GM23248 (cell line): ENCODE results near the gene YTHDF2. TPM values are rescaled to one million over a fixed set of nuclear protein-coding genes. Genes with fewer than 3 reads are reported as not detected.

ENCODE experiments used
- DNase-seq: peaks from one replicate; pipeline ENCODE4 v3.0.0-alpha.2; 2015
- H2AFZ ChIP-seq: fragments of 200-600 bp; sonication (generic); 2 replicates; pipeline ENCODE4 v1.6.1; 2016; ENCODE audit warnings: antibody characterized with exemption
- H3F3A ChIP-seq: fragments of 200-600 bp; sonication (generic); 2 replicates; pipeline ENCODE4 v1.6.1; 2016; ENCODE audit warnings: mild to moderate bottlenecking, antibody characterized with exemption, mixed run types; ENCODE audit not compliant: insufficient read depth
- H3K27ac ChIP-seq: fragments of 200-600 bp; sonication (generic); 2 replicates; pipeline ENCODE4 v1.5.1; 2016; ENCODE audit warnings: mild to moderate bottlenecking
- H3K27me3 ChIP-seq: fragments of 200-600 bp; sonication (generic); replicated peaks from 2 replicates; pipeline ENCODE4 v1.6.1; 2016; ENCODE audit warnings: mild to moderate bottlenecking; ENCODE audit not compliant: insufficient read depth
- H3K36me3 ChIP-seq: fragments of 200-600 bp; sonication (generic); 2 replicates; pipeline ENCODE4 v1.6.1; 2016; ENCODE audit warnings: low read depth, mild to moderate bottlenecking
- H3K4me1 ChIP-seq: fragments of 200-600 bp; sonication (generic); 2 replicates; pipeline ENCODE4 v1.6.1; 2016; ENCODE audit warnings: mild to moderate bottlenecking; ENCODE audit not compliant: insufficient read depth
- H3K4me2 ChIP-seq: fragments of 200-600 bp; sonication (generic); one replicate; pipeline ENCODE4 v1.6.1; 2016; ENCODE audit warnings: mild to moderate bottlenecking; ENCODE audit not compliant: unreplicated experiment
- H3K4me3 ChIP-seq: fragments of 200-600 bp; sonication (generic); 2 replicates; pipeline ENCODE4 v1.5.1; 2016; ENCODE audit warnings: mild to moderate bottlenecking
- H3K79me2 ChIP-seq: fragments of 200-600 bp; sonication (generic); 2 replicates; pipeline ENCODE4 v1.6.1; 2016; ENCODE audit warnings: mild to moderate bottlenecking; ENCODE audit not compliant: insufficient read depth
- H3K9ac ChIP-seq: fragments of 200-600 bp; sonication (generic); 2 replicates; pipeline ENCODE4 v1.6.1; 2016; ENCODE audit warnings: mild to moderate bottlenecking
- H3K9me2 ChIP-seq: fragments of 200-600 bp; sonication (generic); 2 replicates; pipeline ENCODE4 v1.6.1; 2016; ENCODE audit warnings: mixed run types, mild to moderate bottlenecking, moderate library complexity; ENCODE audit not compliant: insufficient read depth
- H3K9me3 ChIP-seq: fragments of 200-600 bp; sonication (generic); one replicate; pipeline ENCODE4 v1.6.1; 2017; ENCODE audit warnings: low read depth
- H4K20me1 ChIP-seq: fragments of 200-600 bp; sonication (generic); 2 replicates; pipeline ENCODE4 v1.6.0; 2016; ENCODE audit not compliant: insufficient read depth
- EZH2 ChIP-seq: fragments of 200-600 bp; sonication (generic); IDR thresholded peaks from 2 replicates; pipeline ENCODE4 v1.6.1; 2018; ENCODE audit warnings: antibody characterized with exemption, mild to moderate bottlenecking; ENCODE audit not compliant: insufficient read depth, poor library complexity, severe bottlenecking
- EZH2phosphoT487 ChIP-seq: fragments of 200-600 bp; sonication (generic); IDR thresholded peaks from 2 replicates; pipeline ENCODE4 v1.6.1; 2018; ENCODE audit warnings: antibody characterized with exemption, moderate library complexity, mild to moderate bottlenecking, low read depth; ENCODE audit not compliant: insufficient read depth
- WGBS, 2 experiments: methylation state at CpG; one replicate each; pipeline ENCODE4 v1.1.6; 2015 to 2017; ENCODE audit warnings: low lambda C conversion rate in 2 of 2, low coverage in 1 of 2; ENCODE audit errors: missing lambda C conversion rate in 2 of 2; 5-methylcytosine and 5-hydroxymethylcytosine counted together
- in situ Hi-C: fragments of 300-500 bp; cut with MboI; formaldehyde crosslinking; loops from 2 replicates; pipeline ENCODE4 v1.15.0; 2020
- polyA plus RNA-seq: library from polyadenylated mRNA; unstranded; fragments of >200 nt; fragmentation: Nextera tagmentation; extraction: Ambion mirVana; gene quantifications from 2 replicates; pipeline ENCODE4 v1.2.1, GENCODE V29; 2016
- total RNA-seq: library from RNA; depleted of rRNA; stranded (reverse); fragments of >200 nt; shearing (Covaris generic); gene quantifications from 2 replicates; pipeline ENCODE4 v1.2.3, GENCODE V29; 2014

The YTHDF2 gene
- total and polyA plus RNA-seq, 2 experiments from 2014 or later = 51.9 to 80.2 TPM

- Histone ChIP-seq H3K9me3 (no peaks in the 10 kb centered on the region), H3K4me2 (peak overlapping the region; percentile 89), H3K36me3 (peaks cover 23% of the 10 kb centered on the region), H3K9me2 (no peaks in the 10 kb centered on the region), H3K27me3 (no peaks in the 10 kb centered on the region), H3K79me2 (peaks cover 40% of the 10 kb centered on the region), H2AFZ (peak overlapping the region; percentile 100), H3F3A (peaks cover 25% of the 10 kb centered on the region), H3K27ac (peak overlapping the region; percentile 79), H3K9ac (peak overlapping the region; percentile 94), H3K4me3 (peak overlapping the region; percentile 96), H3K4me1 (peaks cover 31% of the 10 kb centered on the region), H4K20me1 (peaks cover 11% of the 10 kb centered on the region; the same call in 1 of the 2 replicates)
- 19 to 21% methylated on average over 15 of the region's 15 CpGs for WGBS, 2 experiments
- no peak for DNase-seq
- TF ChIP-seq EZH2phosphoT487 (no peak), EZH2 (no peak)
- in situ Hi-C loops = no loop called here
These were observed 735 bp upstream of the YTHDF2 start for GRCh38 chr1:28735961-28736449.

GRCh38 chr1:28737307-28738132 is 780 bp downstream of the YTHDF2 start:
- no peak for TF ChIP-seq EZH2
- no peak for TF ChIP-seq EZH2phosphoT487
- Histone ChIP-seq H3K27ac (peak overlapping the region; percentile 79), H3K27me3 (no peaks in the 10 kb centered on the region), H2AFZ (peak overlapping the region; percentile 46), H3K9ac (peak overlapping the region; percentile 94), H3F3A (peaks cover 25% of the 10 kb centered on the region), H3K9me2 (no peaks in the 10 kb centered on the region), H3K9me3 (no peaks in the 10 kb centered on the region), H3K36me3 (peaks cover 36% of the 10 kb centered on the region), H3K79me2 (peaks cover 56% of the 10 kb centered on the region), H3K4me1 (peaks cover 31% of the 10 kb centered on the region), H3K4me3 (peak overlapping the region; percentile 96), H3K4me2 (peak overlapping the region; percentile 93), H4K20me1 (peaks cover 11% of the 10 kb centered on the region; the same call in 1 of the 2 replicates)
- in situ Hi-C loops = no loop called here
- WGBS, 2 experiments = 1 to 2% methylated on average over 37 to 53 of the region's 53 CpGs
- DNase-seq = peak; percentile 75

- TF ChIP-seq EZH2 (no peak), EZH2phosphoT487 (no peak)
- no peak overlapping the region for H2AFZ ChIP-seq
- H3K36me3 ChIP-seq = peaks cover 61% of the 10 kb centered on the region
- H3K27ac ChIP-seq = no peak overlapping the region
- H3K79me2 ChIP-seq = peaks cover 81% of the 10 kb centered on the region
- in situ Hi-C loops = no loop called here
- DNase-seq = no peak
- H3K27me3 ChIP-seq = no peaks in the 10 kb centered on the region
- H3K9me3 ChIP-seq = no peaks in the 10 kb centered on the region
- H3K4me2 ChIP-seq = no peak overlapping the region
- H3K4me3 ChIP-seq = no peak overlapping the region
- H3K4me1 ChIP-seq = peaks cover 31% of the 10 kb centered on the region
- no peaks in the 10 kb centered on the region for H3K9me2 ChIP-seq
- peak overlapping the region; percentile 34 for H3K9ac ChIP-seq
- peaks cover 20% of the 10 kb centered on the region; the same call in 1 of the 2 replicates for H4K20me1 ChIP-seq
- H3F3A ChIP-seq = peaks cover 35% of the 10 kb centered on the region
These were observed 3.4 kb downstream of the YTHDF2 start for GRCh38 chr1:28740118-28740517.

- Histone ChIP-seq H3K27me3 (no peaks in the 10 kb centered on the region), H3K27ac (no peak overlapping the region), H3K4me1 (peaks cover 13% of the 10 kb centered on the region; the same call in 1 of the 2 replicates), H3K4me3 (no peak overlapping the region), H3K79me2 (peaks cover 100% of the 10 kb centered on the region), H3K4me2 (no peak overlapping the region), H3F3A (peaks cover 42% of the 10 kb centered on the region), H3K9me2 (no peaks in the 10 kb centered on the region), H3K9me3 (no peaks in the 10 kb centered on the region), H3K36me3 (peaks cover 63% of the 10 kb centered on the region), H3K9ac (no peak overlapping the region), H4K20me1 (peaks cover 26% of the 10 kb centered on the region; the same call in 1 of the 2 replicates), H2AFZ (no peak overlapping the region)
- no peak for DNase-seq
- 97 to 99% methylated on average over 4 of the region's 4 CpGs for WGBS, 2 experiments
- in situ Hi-C loops = no loop called here
- TF ChIP-seq EZH2phosphoT487 = no peak
- TF ChIP-seq EZH2 = no peak
These were observed 7.4 kb downstream of the YTHDF2 start for GRCh38 chr1:28744184-28744583.
